Loucy (cell line): ENCODE data around the gene LAMA5.

ENCODE experiments used
- EZH2phosphoT487 ChIP-seq: fragments of 200-600 bp; IDR thresholded peaks from 2 replicates; pipeline ENCODE4 v1.6.1; 2018; ENCODE audit warnings: antibody characterized with exemption, mild to moderate bottlenecking, moderate library complexity, borderline replicate concordance
- TF ChIP-seq, protein P1 (sequence below): fragments of 200-600 bp; sonication (generic); conservative IDR thresholded peaks from 2 replicates; pipeline ENCODE4 v1.5.1; 2014; ENCODE audit warnings: mild to moderate bottlenecking, antibody characterized with exemption, low read length

DNA sequence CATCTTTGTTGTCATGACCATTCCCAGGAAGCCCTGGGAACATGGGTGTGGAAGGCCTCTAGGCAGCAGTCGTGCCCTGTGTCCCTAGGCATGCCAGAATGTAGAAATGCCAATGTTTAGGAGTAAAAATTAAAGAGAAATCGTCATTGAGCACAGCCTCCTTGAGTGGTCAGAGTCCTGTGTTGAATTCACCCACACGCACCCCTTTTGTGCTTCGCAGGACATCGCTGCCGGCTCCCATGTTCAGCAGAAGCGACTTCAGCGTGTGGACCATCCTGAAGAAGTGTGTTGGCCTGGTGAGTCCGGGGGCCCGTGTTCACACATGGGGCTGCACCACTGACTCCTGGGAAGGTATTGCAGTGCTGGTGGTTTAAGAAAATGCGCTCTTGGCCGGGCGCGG lies 103.7 kb downstream of the LAMA5 start:
- TF ChIP-seq, protein P1, sequence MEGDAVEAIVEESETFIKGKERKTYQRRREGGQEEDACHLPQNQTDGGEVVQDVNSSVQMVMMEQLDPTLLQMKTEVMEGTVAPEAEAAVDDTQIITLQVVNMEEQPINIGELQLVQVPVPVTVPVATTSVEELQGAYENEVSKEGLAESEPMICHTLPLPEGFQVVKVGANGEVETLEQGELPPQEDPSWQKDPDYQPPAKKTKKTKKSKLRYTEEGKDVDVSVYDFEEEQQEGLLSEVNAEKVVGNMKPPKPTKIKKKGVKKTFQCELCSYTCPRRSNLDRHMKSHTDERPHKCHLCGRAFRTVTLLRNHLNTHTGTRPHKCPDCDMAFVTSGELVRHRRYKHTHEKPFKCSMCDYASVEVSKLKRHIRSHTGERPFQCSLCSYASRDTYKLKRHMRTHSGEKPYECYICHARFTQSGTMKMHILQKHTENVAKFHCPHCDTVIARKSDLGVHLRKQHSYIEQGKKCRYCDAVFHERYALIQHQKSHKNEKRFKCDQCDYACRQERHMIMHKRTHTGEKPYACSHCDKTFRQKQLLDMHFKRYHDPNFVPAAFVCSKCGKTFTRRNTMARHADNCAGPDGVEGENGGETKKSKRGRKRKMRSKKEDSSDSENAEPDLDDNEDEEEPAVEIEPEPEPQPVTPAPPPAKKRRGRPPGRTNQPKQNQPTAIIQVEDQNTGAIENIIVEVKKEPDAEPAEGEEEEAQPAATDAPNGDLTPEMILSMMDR, result no peak
- TF ChIP-seq EZH2phosphoT487, result no peak
